ENCODE measurements around the gene CCDC34. TPM values are rescaled to one million over a fixed set of nuclear protein-coding genes. Genes with fewer than 3 reads are reported as not detected.

The CCDC34 gene
- total and polyA plus RNA-seq, 4 donors: 1.4 to 6.4 (median 3.5) TPM

DNA sequence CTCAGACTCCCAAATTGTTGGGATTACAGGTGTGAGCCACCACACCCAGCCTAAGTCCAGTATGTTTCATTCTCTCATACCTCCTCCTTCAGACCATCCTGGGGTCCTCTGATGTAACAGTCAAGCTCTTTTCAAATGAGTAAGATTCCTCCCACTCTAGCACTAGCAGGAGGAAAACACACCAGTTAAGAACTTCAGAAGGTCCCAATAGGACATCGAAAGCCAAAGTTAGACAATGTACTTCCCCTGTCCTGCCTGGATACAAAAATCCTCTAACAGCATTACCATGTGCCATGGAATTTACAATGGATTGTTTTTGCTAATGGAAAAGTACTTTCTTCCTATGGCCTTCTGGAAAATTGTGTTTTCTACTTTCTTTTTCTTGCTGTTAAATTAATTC, 67.1 kb downstream of the CCDC34 start:
- no peak for DNase-seq
- WGBS, 2 donors: 96 to 100% methylated on average over 1 of the region's 1 CpG
- Histone ChIP-seq H3K36me3 (ENCODE audit: control insufficient read depth in 1 of 2, insufficient read depth in 2 of 2, low read length in 1 of 2) (no peaks in the 10 kb centered on the region), H3K27me3 (ENCODE audit: control insufficient read depth in 1 of 2, insufficient read depth in 2 of 2, low read length in 1 of 2) (peaks cover 0 to 1% of the 10 kb centered on the region in 2 donors), H3K27ac (ENCODE audit: low read depth in 1 of 2, low read length in 2 of 2) (no peak overlapping the region), H3K4me1 (ENCODE audit: control insufficient read depth in 1 of 2, insufficient read depth in 2 of 2, low read length in 2 of 2) (no peaks in the 10 kb centered on the region), H3K9me3 (ENCODE audit: control insufficient read depth, low read length) (no peaks in the 10 kb centered on the region), H3K4me3 (ENCODE audit: low read length in 2 of 2) (no peak overlapping the region)
- intact Hi-C loops (cut with DNase I): loop anchor here (2.0 to 10.0 kb wide), 3 partner anchors 113 to 189 kb away; no protein-coding TSS in a partner anchor
- ATAC-seq (ENCODE audit: low FRiP score): no peak

DNA sequence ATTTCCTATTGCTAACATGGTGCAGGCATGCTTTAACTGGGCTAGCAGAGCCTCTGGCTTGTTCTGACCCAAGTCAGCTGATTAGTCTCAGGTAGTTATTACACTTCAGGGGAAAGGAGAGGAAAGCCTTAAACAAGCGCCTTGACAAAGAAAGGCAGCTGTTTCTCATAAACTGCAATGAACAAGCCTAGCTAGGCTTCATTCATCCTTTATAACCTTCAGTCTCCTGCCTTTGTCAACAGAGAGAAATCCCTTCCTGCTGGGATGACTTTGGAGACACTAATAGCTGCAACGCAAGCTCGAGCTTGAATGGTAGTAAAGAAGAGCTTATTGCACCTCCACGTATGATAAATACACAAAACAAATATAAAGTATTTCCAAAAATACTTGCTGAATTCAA, 68.4 kb downstream of the CCDC34 start:
- Histone ChIP-seq H3K27ac (ENCODE audit: low read depth in 1 of 2, low read length in 2 of 2) (no peak overlapping the region), H3K4me3 (ENCODE audit: low read length in 2 of 2) (no peak overlapping the region), H3K27me3 (ENCODE audit: control insufficient read depth in 1 of 2, insufficient read depth in 2 of 2, low read length in 1 of 2) (peaks cover 0 to 1% of the 10 kb centered on the region in 2 donors), H3K9me3 (ENCODE audit: control insufficient read depth, low read length) (no peaks in the 10 kb centered on the region), H3K4me1 (ENCODE audit: control insufficient read depth in 1 of 2, insufficient read depth in 2 of 2, low read length in 2 of 2) (no peaks in the 10 kb centered on the region), H3K36me3 (ENCODE audit: control insufficient read depth in 1 of 2, insufficient read depth in 2 of 2, low read length in 1 of 2) (no peaks in the 10 kb centered on the region)
- 94% methylated on average over 4 of the region's 4 CpGs for WGBS, 2 donors
- DNase-seq (no peak), ATAC-seq (ENCODE audit: low FRiP score) (no peak)
- intact Hi-C loops (cut with DNase I): loop anchor here in 1 of 2 donors (5.0 to 10.0 kb wide), 2 partner anchors 112 to 190 kb away; no protein-coding TSS in a partner anchor

GRCh38 chr11:27293515-27294417, 69.2 kb downstream of the CCDC34 start:
- intact Hi-C loops (cut with DNase I): loop anchor here in 1 of 2 donors (10.0 kb wide), 1 partner anchor 191 kb away; no protein-coding TSS in a partner anchor
- ATAC-seq (ENCODE audit: low FRiP score): no peak

GRCh38 chr11:27292637-27293010, 70.4 kb downstream of the CCDC34 start:
- 45 to 87% methylated on average over 2 of the region's 2 CpGs for WGBS, 2 donors
- Histone ChIP-seq H3K27ac (ENCODE audit: low read depth in 1 of 2, low read length in 2 of 2) (no peak overlapping the region), H3K4me1 (ENCODE audit: control insufficient read depth in 1 of 2, insufficient read depth in 2 of 2, low read length in 2 of 2) (no peaks in the 10 kb centered on the region), H3K36me3 (ENCODE audit: control insufficient read depth in 1 of 2, insufficient read depth in 2 of 2, low read length in 1 of 2) (no peaks in the 10 kb centered on the region), H3K4me3 (ENCODE audit: low read length in 2 of 2) (no peak overlapping the region), H3K27me3 (ENCODE audit: control insufficient read depth in 1 of 2, insufficient read depth in 2 of 2, low read length in 1 of 2) (peaks cover 0 to 1% of the 10 kb centered on the region in 2 donors), H3K9me3 (ENCODE audit: control insufficient read depth, low read length) (no peaks in the 10 kb centered on the region)
- intact Hi-C loops (cut with DNase I): loop anchor here in 1 of 2 donors (10.0 kb wide), 1 partner anchor 192 kb away; no protein-coding TSS in a partner anchor
- DNase-seq: no peak
- ATAC-seq (ENCODE audit: low FRiP score): no peak

More at GRCh38 chr11:27293515-27294417, 69.2 kb downstream of the CCDC34 start:
- Histone ChIP-seq H3K27me3 (ENCODE audit: control insufficient read depth in 1 of 2, insufficient read depth in 2 of 2, low read length in 1 of 2) (peaks cover 0 to 1% of the 10 kb centered on the region in 2 donors), H3K9me3 (ENCODE audit: control insufficient read depth, low read length) (no peaks in the 10 kb centered on the region), H3K4me1 (ENCODE audit: control insufficient read depth in 1 of 2, insufficient read depth in 2 of 2, low read length in 2 of 2) (no peaks in the 10 kb centered on the region), H3K36me3 (ENCODE audit: control insufficient read depth in 1 of 2, insufficient read depth in 2 of 2, low read length in 1 of 2) (no peaks in the 10 kb centered on the region), H3K27ac (ENCODE audit: low read depth in 1 of 2, low read length in 2 of 2) (no peak overlapping the region), H3K4me3 (ENCODE audit: low read length in 2 of 2) (no peak overlapping the region)
- DNase-seq: no peak
- 78 to 91% methylated on average over 6 of the region's 6 CpGs for WGBS, 2 donors

- intact Hi-C loops (cut with DNase I): loop anchor here in 1 of 2 donors (10.0 kb wide), 1 partner anchor 193 kb away; no protein-coding TSS in a partner anchor
- Histone ChIP-seq H3K4me3 (ENCODE audit: low read length in 2 of 2) (no peak overlapping the region), H3K27ac (ENCODE audit: low read depth in 1 of 2, low read length in 2 of 2) (no peak overlapping the region), H3K36me3 (ENCODE audit: control insufficient read depth in 1 of 2, insufficient read depth in 2 of 2, low read length in 1 of 2) (no peaks in the 10 kb centered on the region), H3K27me3 (ENCODE audit: control insufficient read depth in 1 of 2, insufficient read depth in 2 of 2, low read length in 1 of 2) (peaks cover 0 to 1% of the 10 kb centered on the region in 2 donors), H3K9me3 (ENCODE audit: control insufficient read depth, low read length) (no peaks in the 10 kb centered on the region), H3K4me1 (ENCODE audit: control insufficient read depth in 1 of 2, insufficient read depth in 2 of 2, low read length in 2 of 2) (no peaks in the 10 kb centered on the region)
- no peak for ATAC-seq (ENCODE audit: low FRiP score)
- 43 to 47% methylated on average over 5 of the region's 5 CpGs for WGBS, 2 donors
- no peak for DNase-seq
Observed at GRCh38 chr11:27291954-27292636, 70.9 kb downstream of the CCDC34 start.

DNA sequence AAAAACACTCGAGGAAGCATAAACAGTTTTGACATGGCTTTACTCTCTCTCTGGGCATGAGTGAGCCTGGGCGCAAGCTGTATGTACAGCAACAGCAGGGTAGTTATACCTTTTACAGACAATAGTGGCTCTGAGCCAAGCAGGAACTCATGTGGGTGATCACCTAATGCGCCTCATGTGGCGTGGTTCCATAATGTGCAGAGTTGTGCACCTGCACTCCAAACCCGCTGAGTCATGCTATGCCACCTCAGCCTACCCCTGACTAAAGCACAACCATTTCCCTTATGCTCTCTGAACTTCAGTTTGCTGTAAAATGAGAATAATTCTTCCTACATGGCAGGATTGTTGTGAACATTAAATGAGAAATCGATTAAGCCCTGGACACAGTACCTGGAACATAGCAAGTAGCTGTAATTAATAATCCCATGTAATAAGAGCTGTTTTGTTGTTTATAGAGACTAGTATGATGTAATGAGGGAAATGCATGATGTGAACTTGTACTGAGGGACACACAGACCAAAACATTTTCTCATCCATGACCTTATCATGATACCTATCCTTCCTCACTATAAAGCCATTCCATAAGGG, 71.6 kb downstream of the CCDC34 start:
- WGBS, 2 donors: 97 to 98% methylated on average over 6 of the region's 6 CpGs

GRCh38 chr11:27290261-27291050, 72.6 kb downstream of the CCDC34 start:
- 37 to 57% methylated on average over 4 of the region's 4 CpGs for WGBS, 2 donors
- intact Hi-C loops (cut with DNase I): loop anchor here in 1 of 2 donors (10.0 kb wide), 1 partner anchor 194 kb away; no protein-coding TSS in a partner anchor
- DNase-seq: no peak

More for the DNA sequence above, 71.6 kb downstream of the CCDC34 start:
- no peak overlapping the region for H3K27ac ChIP-seq (ENCODE audit: low read depth in 1 of 2, low read length in 2 of 2)
- peaks cover 0 to 1% of the 10 kb centered on the region in 2 donors for H3K27me3 ChIP-seq (ENCODE audit: control insufficient read depth in 1 of 2, insufficient read depth in 2 of 2, low read length in 1 of 2)
- no peaks in the 10 kb centered on the region for H3K4me1 ChIP-seq (ENCODE audit: control insufficient read depth in 1 of 2, insufficient read depth in 2 of 2, low read length in 2 of 2)
- DNase-seq: no peak
- intact Hi-C loops (cut with DNase I): loop anchor here in 1 of 2 donors (10.0 kb wide), 1 partner anchor 193 kb away; no protein-coding TSS in a partner anchor
- no peaks in the 10 kb centered on the region for H3K9me3 ChIP-seq (ENCODE audit: control insufficient read depth, low read length)
- no peak overlapping the region for H3K4me3 ChIP-seq (ENCODE audit: low read length in 2 of 2)
- no peak for ATAC-seq (ENCODE audit: low FRiP score)
- H3K36me3 ChIP-seq (ENCODE audit: control insufficient read depth in 1 of 2, insufficient read depth in 2 of 2, low read length in 1 of 2): no peaks in the 10 kb centered on the region

More at GRCh38 chr11:27290261-27291050, 72.6 kb downstream of the CCDC34 start:
- Histone ChIP-seq H3K36me3 (ENCODE audit: control insufficient read depth in 1 of 2, insufficient read depth in 2 of 2, low read length in 1 of 2) (no peaks in the 10 kb centered on the region), H3K27me3 (ENCODE audit: control insufficient read depth in 1 of 2, insufficient read depth in 2 of 2, low read length in 1 of 2) (peaks cover 0 to 1% of the 10 kb centered on the region in 2 donors), H3K4me1 (ENCODE audit: control insufficient read depth in 1 of 2, insufficient read depth in 2 of 2, low read length in 2 of 2) (no peaks in the 10 kb centered on the region), H3K4me3 (ENCODE audit: low read length in 2 of 2) (no peak overlapping the region), H3K27ac (ENCODE audit: low read depth in 1 of 2, low read length in 2 of 2) (no peak overlapping the region), H3K9me3 (ENCODE audit: control insufficient read depth, low read length) (no peaks in the 10 kb centered on the region)
- no peak for ATAC-seq (ENCODE audit: low FRiP score)
